ENCODE results near the gene FBXL13.

The FBXL13 gene

GRCh38 chr7:102895602-102896001 is 179.0 kb downstream of the FBXL13 start:
- no peak for DNase-seq (ENCODE audit: low read depth)

- no peak for DNase-seq (ENCODE audit: low read depth)
Measured at GRCh38 chr7:102892631-102893278, 181.8 kb downstream of the FBXL13 start.

GRCh38 chr7:102891693-102892261 is 182.8 kb downstream of the FBXL13 start:
- DNase-seq (ENCODE audit: low read depth): peak; percentile 94

GRCh38 chr7:102890971-102891692 is 183.5 kb downstream of the FBXL13 start:
- no peak for DNase-seq (ENCODE audit: low read depth)

GRCh38 chr7:102890292-102890970 is 184.2 kb downstream of the FBXL13 start:
- DNase-seq (ENCODE audit: low read depth): peak; percentile 64

- DNase-seq (ENCODE audit: low read depth): no peak
Measured at GRCh38 chr7:102889851-102890250, 184.7 kb downstream of the FBXL13 start.

GRCh38 chr7:102888561-102889233 is 185.9 kb downstream of the FBXL13 start:
- DNase-seq (ENCODE audit: low read depth): no peak

- DNase-seq (ENCODE audit: low read depth): no peak
Measured at GRCh38 chr7:102883098-102883860, 191.3 kb downstream of the FBXL13 start.

- peak; percentile 93 for DNase-seq (ENCODE audit: low read depth)
Measured at GRCh38 chr7:102875700-102876295, 198.8 kb downstream of the FBXL13 start.

- no peak for DNase-seq (ENCODE audit: low read depth)
Measured at GRCh38 chr7:102874966-102875365, 199.6 kb downstream of the FBXL13 start.

GRCh38 chr7:102874166-102874829 is 200.3 kb downstream of the FBXL13 start:
- peak; percentile 73 for DNase-seq (ENCODE audit: low read depth)

GRCh38 chr7:102873470-102874165 is 201.0 kb downstream of the FBXL13 start:
- DNase-seq (ENCODE audit: low read depth): no peak

GRCh38 chr7:102872460-102872859 is 202.1 kb downstream of the FBXL13 start:
- DNase-seq (ENCODE audit: low read depth): peak; percentile 88

GRCh38 chr7:102869195-102869594 is 205.4 kb downstream of the FBXL13 start:
- DNase-seq (ENCODE audit: low read depth): no peak

- DNase-seq (ENCODE audit: low read depth): no peak
Measured at GRCh38 chr7:102866535-102867215, 207.9 kb downstream of the FBXL13 start.

- no peak for DNase-seq (ENCODE audit: low read depth)
Measured at GRCh38 chr7:102864958-102865357, 209.6 kb downstream of the FBXL13 start.

- DNase-seq (ENCODE audit: low read depth): no peak
Measured at GRCh38 chr7:102860351-102860811, 214.2 kb downstream of the FBXL13 start.

GRCh38 chr7:102859799-102860125 is 214.8 kb downstream of the FBXL13 start:
- no peak for DNase-seq (ENCODE audit: low read depth)

GRCh38 chr7:102859084-102859798 is 215.4 kb downstream of the FBXL13 start:
- no peak for DNase-seq (ENCODE audit: low read depth)

All from stromal cell of bone marrow (primary cell).